Cardiac ventricle fibroblast (primary cell): ENCODE results near the gene RIMOC1. TPM values are rescaled to one million over a fixed set of nuclear protein-coding genes. Genes with fewer than 3 reads are reported as not detected.

Experiments
- total RNA-seq: library from RNA; depleted of rRNA; stranded (reverse); fragments of >200 nt; gene quantifications from 2 replicates; pipeline ENCODE4 v1.2.3, GENCODE V29; 2015

The RIMOC1 gene
- total RNA-seq = 18.0 and 19.0 TPM in 2 replicates

GRCh38 chr5:41903892-41904799 is at the start of gene RIMOC1:
RIMOC1 (plus strand) TSS chr5:41904344; CDS start chr5:41904368, 24 bp downstream.

GRCh38 chr5:41869724-41870626 is 34.2 kb upstream of the RIMOC1 start, which contains the start of gene OXCT1:
OXCT1 (minus strand) TSS chr5:41870425; CDS start chr5:41870358, 67 bp downstream.

GRCh38 chr5:41924872-41925554 is 20.9 kb downstream of the RIMOC1 start, which contains the start of gene FBXO4:
FBXO4 (plus strand) TSS chr5:41925281; CDS start chr5:41925310, 29 bp downstream.

Other genes with a start within 250 kb of the RIMOC1 start
- 10.1 and 14.0 TPM in 2 replicates for gene OXCT1, start 33.9 kb upstream of the RIMOC1 start, total RNA-seq
- gene FBXO4, start 20.9 kb downstream of the RIMOC1 start, total RNA-seq = 9.9 and 12.4 TPM in 2 replicates